ENCODE data around the gene RFX8. TPM values are rescaled to one million over a fixed set of nuclear protein-coding genes. Genes with fewer than 3 reads are reported as not detected.

Gene RFX8
- total and polyA plus RNA-seq, 2 of the 13 experiments (the other 11 are each of a cell fraction or from before 2014, with no cell fraction given), result not detected

- H4K20me1 ChIP-seq (ENCODE audit: insufficient read depth, low read length), result no peaks in the 10 kb centered on the region
- H3K27ac ChIP-seq (ENCODE audit: extremely low read length, insufficient read depth, low read length), result no peak overlapping the region
- H3K27me3 ChIP-seq (ENCODE audit: control insufficient read depth in 1 of 2, insufficient read depth in 2 of 2, low read length in 2 of 2), result peaks cover 2 to 28% of the 10 kb centered on the region in 2 experiments; a peak in 4 of 5 replicates
- peaks cover 10% of the 10 kb centered on the region for H3K4me1 ChIP-seq (ENCODE audit: insufficient read depth, low read length)
- no peaks in the 10 kb centered on the region for H3K9me3 ChIP-seq (ENCODE audit: low read length)
- no TSS peak for BruUV-seq (replicated peaks)
- in situ Hi-C loops (cut with HindIII; ENCODE audit: extremely low pct_ligation_motif_present, low pct_unique_long_range_greater_than_20kb), result no loop called here
- H3K9ac ChIP-seq (ENCODE audit: insufficient read depth, low read depth, low read length), result no peak overlapping the region
- ChIA-PET POLR2A (no interaction called here), CTCF (ENCODE audit: low intra/inter-chr PET ratio, low total read pairs) (no interaction called here)
- WGBS (ENCODE audit: low lambda C conversion rate), result 33% methylated on average over 4 of the region's 4 CpGs
- DNase-seq (ENCODE audit: low spot score) (no peak), FAIRE-seq (no peak), ATAC-seq (no peak)
- TF ChIP-seq ZNF580 (CRISPR knock-in tag; IDR thresholded peaks at IDR 0.05; ENCODE audit: borderline replicate concordance, low read depth), result no peak
- no peak for TF ChIP-seq NFYC (CRISPR knock-in tag; IDR thresholded peaks at IDR 0.05)
- no peak for TF ChIP-seq MEIS1 (CRISPR knock-in tag; IDR thresholded peaks at IDR 0.05; ENCODE audit: borderline replicate concordance)
- TF ChIP-seq ZNF34 (CRISPR knock-in tag; IDR thresholded peaks at IDR 0.05; ENCODE audit: borderline replicate concordance), result no peak
- no peak for TF ChIP-seq E2F5 (CRISPR knock-in tag; conservative IDR thresholded peaks at IDR 0.05)
- TF ChIP-seq TEAD3 (CRISPR knock-in tag; optimal IDR thresholded peaks at IDR 0.05; ENCODE audit: borderline replicate concordance), result no peak
- H2AFZ ChIP-seq (ENCODE audit: low read length), result no peak overlapping the region
- no peaks in the 10 kb centered on the region for H3K79me2 ChIP-seq (ENCODE audit: insufficient read depth, low read length)
- H3K4me2 ChIP-seq (ENCODE audit: low read depth, low read length), result no peak overlapping the region
- H3K36me3 ChIP-seq (replicated peaks in 1 of 2; ENCODE audit: control insufficient read depth in 1 of 2, insufficient read depth in 2 of 2, low read length in 2 of 2), result no peaks in the 10 kb centered on the region
- intact Hi-C loops (cut with micrococcal nuclease; ENCODE audit: unreplicated experiment), result loop anchor here (10.0 kb wide), 1 partner anchor 461 kb away; no protein-coding TSS in a partner anchor
- H3K4me3 ChIP-seq (replicated peaks in 1 of 3; ENCODE audit: insufficient read depth in 1 of 3, low read depth in 2 of 3, low read length in 3 of 3), result no peak overlapping the region
These were observed 11.4 kb upstream of the RFX8 start for GRCh38 chr2:101486258-101486701.

- Histone ChIP-seq H2AFZ (ENCODE audit: low read length) (no peak overlapping the region), H3K27ac (ENCODE audit: extremely low read length, insufficient read depth, low read length) (no peak overlapping the region), H3K9ac (ENCODE audit: insufficient read depth, low read depth, low read length) (no peak overlapping the region), H3K4me1 (ENCODE audit: insufficient read depth, low read length) (peaks cover 10% of the 10 kb centered on the region), H3K4me2 (ENCODE audit: low read depth, low read length) (no peak overlapping the region), H3K79me2 (ENCODE audit: insufficient read depth, low read length) (no peaks in the 10 kb centered on the region), H3K4me3 (replicated peaks in 1 of 3; ENCODE audit: insufficient read depth in 1 of 3, low read depth in 2 of 3, low read length in 3 of 3) (no peak overlapping the region), H3K9me3 (ENCODE audit: low read length) (no peaks in the 10 kb centered on the region), H3K27me3 (ENCODE audit: control insufficient read depth in 1 of 2, insufficient read depth in 2 of 2, low read length in 2 of 2) (peaks cover 2 to 30% of the 10 kb centered on the region in 2 experiments; a peak in 4 of 5 replicates), H3K36me3 (replicated peaks in 1 of 2; ENCODE audit: control insufficient read depth in 1 of 2, insufficient read depth in 2 of 2, low read length in 2 of 2) (no peaks in the 10 kb centered on the region), H4K20me1 (ENCODE audit: insufficient read depth, low read length) (no peaks in the 10 kb centered on the region)
- ChIA-PET POLR2A (no interaction called here), CTCF (ENCODE audit: low intra/inter-chr PET ratio, low total read pairs) (no interaction called here)
- intact Hi-C loops (cut with micrococcal nuclease; ENCODE audit: unreplicated experiment) (loop anchor here (10.0 kb wide), 1 partner anchor 461 kb away; no protein-coding TSS in a partner anchor), in situ Hi-C loops (cut with HindIII; ENCODE audit: extremely low pct_ligation_motif_present, low pct_unique_long_range_greater_than_20kb) (no loop called here)
- no peak for DNase-seq (ENCODE audit: low spot score)
- BruUV-seq (replicated peaks), result no TSS peak
- WGBS (ENCODE audit: low lambda C conversion rate), result 69% methylated on average over 4 of the region's 4 CpGs
- FAIRE-seq, result no peak
- no peak for ATAC-seq
- TF ChIP-seq MED1 (CRISPR knock-in tag; IDR thresholded peaks at IDR 0.05) (no peak), ZHX1 (CRISPR knock-in tag; IDR thresholded peaks at IDR 0.05; ENCODE audit: low read depth) (no peak), SNAPC4 (CRISPR knock-in tag; IDR thresholded peaks at IDR 0.05) (no peak)
These were observed 10.9 kb upstream of the RFX8 start for GRCh38 chr2:101485856-101486255.
